ENCODE results near the gene ME3. TPM values are rescaled to one million over a fixed set of nuclear protein-coding genes. Genes with fewer than 3 reads are reported as not detected.
"Not testable (repeated sequence)": the region's sequence is repeated elsewhere in the genome, so short reads cannot be mapped to it uniquely, and the experiment has no call there.

Gene ME3
- total RNA-seq, 2 experiments from 2014 or later = 0.66 to 1.0 TPM

- ATAC-seq = no peak
- ChIA-PET CTCF (interaction anchor here (1.0 kb wide), 1 partner anchor 33 kb away, joined by 3 read pairs; no protein-coding TSS in a partner anchor), POLR2A (no interaction called here)
- no peak overlapping the region for H3K27ac Mint-ChIP-seq
- no peaks in the 10 kb centered on the region for H3K36me3 Mint-ChIP-seq (ENCODE audit: low read depth)
- no peaks in the 10 kb centered on the region for H3K4me1 Mint-ChIP-seq (ENCODE audit: low read depth)
- no peaks in the 10 kb centered on the region for H3K9me3 Mint-ChIP-seq (ENCODE audit: insufficient read depth)
- H3K27me3 Mint-ChIP-seq (ENCODE audit: low read depth) = no peaks in the 10 kb centered on the region
- DNase-seq = no peak
- no peak overlapping the region for H3K4me3 Mint-ChIP-seq
These were observed 97.1 kb downstream of the ME3 start for GRCh38 chr11:86575208-86575855.

- POLR2A ChIA-PET = no interaction called here
- Mint-ChIP-seq H3K36me3 (ENCODE audit: low read depth) (no peaks in the 10 kb centered on the region), H3K4me3 (no peak overlapping the region), H3K9me3 (ENCODE audit: insufficient read depth) (no peaks in the 10 kb centered on the region), H3K27ac (no peak overlapping the region), H3K27me3 (ENCODE audit: low read depth) (no peaks in the 10 kb centered on the region), H3K4me1 (ENCODE audit: low read depth) (no peaks in the 10 kb centered on the region)
- ATAC-seq = no peak
- DNase-seq = no peak
- CTCF ChIA-PET = interaction anchor here (1.0 kb wide), 1 partner anchor 33 kb away, joined by 3 read pairs; no protein-coding TSS in a partner anchor
These were observed 97.8 kb downstream of the ME3 start for GRCh38 chr11:86574493-86575207.

- ATAC-seq (no peak), DNase-seq (no peak)
- ChIA-PET POLR2A (no interaction called here), CTCF (no interaction called here)
- no peaks in the 10 kb centered on the region for H3K36me3 Mint-ChIP-seq (ENCODE audit: low read depth)
- H3K27me3 Mint-ChIP-seq (ENCODE audit: low read depth) = no peaks in the 10 kb centered on the region
- no peaks in the 10 kb centered on the region for H3K9me3 Mint-ChIP-seq (ENCODE audit: insufficient read depth)
- no peak overlapping the region for H3K27ac Mint-ChIP-seq
- no peak overlapping the region for H3K4me3 Mint-ChIP-seq
- no peaks in the 10 kb centered on the region for H3K4me1 Mint-ChIP-seq (ENCODE audit: low read depth)
These were observed 101.0 kb downstream of the ME3 start for GRCh38 chr11:86571273-86571948.

- DNase-seq (no peak), ATAC-seq (no peak)
- no peaks in the 10 kb centered on the region for H3K27me3 Mint-ChIP-seq (ENCODE audit: low read depth)
- ChIA-PET CTCF (no interaction called here), POLR2A (no interaction called here)
- H3K4me1 Mint-ChIP-seq (ENCODE audit: low read depth) = no peaks in the 10 kb centered on the region
- H3K9me3 Mint-ChIP-seq (ENCODE audit: insufficient read depth) = no peaks in the 10 kb centered on the region
- no peak overlapping the region for H3K27ac Mint-ChIP-seq
- no peaks in the 10 kb centered on the region for H3K36me3 Mint-ChIP-seq (ENCODE audit: low read depth)
- no peak overlapping the region for H3K4me3 Mint-ChIP-seq
These were observed 102.0 kb downstream of the ME3 start for GRCh38 chr11:86570451-86570850.

GRCh38 chr11:86570020-86570419 is 102.4 kb downstream of the ME3 start:
- Mint-ChIP-seq H3K9me3 (ENCODE audit: insufficient read depth) (no peaks in the 10 kb centered on the region), H3K36me3 (ENCODE audit: low read depth) (no peaks in the 10 kb centered on the region), H3K27ac (no peak overlapping the region), H3K4me3 (no peak overlapping the region), H3K4me1 (ENCODE audit: low read depth) (no peaks in the 10 kb centered on the region), H3K27me3 (ENCODE audit: low read depth) (peaks cover 1% of the 10 kb centered on the region)
- DNase-seq (no peak), ATAC-seq (no peak)
- ChIA-PET POLR2A (no interaction called here), CTCF (no interaction called here)

GRCh38 chr11:86569109-86569508 is 103.3 kb downstream of the ME3 start:
- no peaks in the 10 kb centered on the region for H3K36me3 Mint-ChIP-seq (ENCODE audit: low read depth)
- no peaks in the 10 kb centered on the region for H3K9me3 Mint-ChIP-seq (ENCODE audit: insufficient read depth)
- no peaks in the 10 kb centered on the region for H3K4me1 Mint-ChIP-seq (ENCODE audit: low read depth)
- H3K27me3 Mint-ChIP-seq (ENCODE audit: low read depth) = peaks cover 4% of the 10 kb centered on the region
- no peak overlapping the region for H3K27ac Mint-ChIP-seq
- ATAC-seq (no peak), DNase-seq (no peak)
- H3K4me3 Mint-ChIP-seq = no peak overlapping the region
- ChIA-PET POLR2A (no interaction called here), CTCF (no interaction called here)

GRCh38 chr11:86565801-86566312 is 106.6 kb downstream of the ME3 start:
- H3K9me3 Mint-ChIP-seq (ENCODE audit: insufficient read depth) = no peaks in the 10 kb centered on the region
- no peak overlapping the region for H3K4me3 Mint-ChIP-seq
- H3K36me3 Mint-ChIP-seq (ENCODE audit: low read depth) = no peaks in the 10 kb centered on the region
- ATAC-seq (no peak), DNase-seq (no peak)
- peaks cover 4% of the 10 kb centered on the region for H3K27me3 Mint-ChIP-seq (ENCODE audit: low read depth)
- no peaks in the 10 kb centered on the region for H3K4me1 Mint-ChIP-seq (ENCODE audit: low read depth)
- ChIA-PET CTCF (no interaction called here), POLR2A (no interaction called here)
- H3K27ac Mint-ChIP-seq = no peak overlapping the region

GRCh38 chr11:86565388-86565787 is 107.0 kb downstream of the ME3 start:
- ChIA-PET POLR2A (no interaction called here), CTCF (no interaction called here)
- H3K36me3 Mint-ChIP-seq (ENCODE audit: low read depth) = no peaks in the 10 kb centered on the region
- H3K27me3 Mint-ChIP-seq (ENCODE audit: low read depth) = peaks cover 4% of the 10 kb centered on the region
- DNase-seq = no peak
- H3K4me3 Mint-ChIP-seq = no peak overlapping the region
- no peaks in the 10 kb centered on the region for H3K9me3 Mint-ChIP-seq (ENCODE audit: insufficient read depth)
- ATAC-seq = no peak
- no peak overlapping the region for H3K27ac Mint-ChIP-seq
- H3K4me1 Mint-ChIP-seq (ENCODE audit: low read depth) = no peaks in the 10 kb centered on the region

GRCh38 chr11:86562842-86563241 is 109.6 kb downstream of the ME3 start:
- H3K36me3 Mint-ChIP-seq (ENCODE audit: low read depth); H3K4me3 Mint-ChIP-seq; CTCF ChIA-PET; DNase-seq; ATAC-seq; H3K27me3 Mint-ChIP-seq (ENCODE audit: low read depth); H3K27ac Mint-ChIP-seq; H3K9me3 Mint-ChIP-seq (ENCODE audit: insufficient read depth); POLR2A ChIA-PET; H3K4me1 Mint-ChIP-seq (ENCODE audit: low read depth): not testable (repeated sequence)

GRCh38 chr11:86559311-86559945 is 113.0 kb downstream of the ME3 start:
- POLR2A ChIA-PET = no interaction called here
- ATAC-seq = no peak
- Mint-ChIP-seq H3K27ac (no peak overlapping the region), H3K9me3 (ENCODE audit: insufficient read depth) (no peaks in the 10 kb centered on the region), H3K36me3 (ENCODE audit: low read depth) (no peaks in the 10 kb centered on the region), H3K4me3 (no peak overlapping the region), H3K4me1 (ENCODE audit: low read depth) (no peaks in the 10 kb centered on the region), H3K27me3 (ENCODE audit: low read depth) (no peaks in the 10 kb centered on the region)
- no peak for DNase-seq
- CTCF ChIA-PET = no interaction called here

GRCh38 chr11:86558841-86559240 is 113.6 kb downstream of the ME3 start:
- H3K4me3 Mint-ChIP-seq = no peak overlapping the region
- no peaks in the 10 kb centered on the region for H3K27me3 Mint-ChIP-seq (ENCODE audit: low read depth)
- ChIA-PET POLR2A (no interaction called here), CTCF (no interaction called here)
- ATAC-seq (no peak), DNase-seq (no peak)
- H3K4me1 Mint-ChIP-seq (ENCODE audit: low read depth) = no peaks in the 10 kb centered on the region
- H3K36me3 Mint-ChIP-seq (ENCODE audit: low read depth) = no peaks in the 10 kb centered on the region
- H3K27ac Mint-ChIP-seq = no peak overlapping the region
- no peaks in the 10 kb centered on the region for H3K9me3 Mint-ChIP-seq (ENCODE audit: insufficient read depth)

- DNase-seq = no peak
- Mint-ChIP-seq H3K4me3 (no peak overlapping the region), H3K9me3 (ENCODE audit: insufficient read depth) (no peaks in the 10 kb centered on the region), H3K4me1 (ENCODE audit: low read depth) (no peaks in the 10 kb centered on the region), H3K36me3 (ENCODE audit: low read depth) (no peaks in the 10 kb centered on the region), H3K27ac (no peak overlapping the region), H3K27me3 (ENCODE audit: low read depth) (no peaks in the 10 kb centered on the region)
- no peak for ATAC-seq
- POLR2A ChIA-PET = no interaction called here
- CTCF ChIA-PET = no interaction called here
These were observed 114.2 kb downstream of the ME3 start for GRCh38 chr11:86558207-86558606.
